ENCODE data around the gene RASGRP2.
"Not testable (repeated sequence)": the region's sequence is repeated elsewhere in the genome, so short reads cannot be mapped to it uniquely, and the experiment has no call there.

The RASGRP2 gene

GRCh38 chr11:64718084-64718779 lies 25.7 kb downstream of the RASGRP2 start:
- no peak for DNase-seq (ENCODE audit: low read depth)

GRCh38 chr11:64717268-64717578 lies 26.7 kb downstream of the RASGRP2 start:
- no peak for DNase-seq (ENCODE audit: low read depth)

- no peak for DNase-seq (ENCODE audit: low read depth)
These were observed 27.3 kb downstream of the RASGRP2 start for GRCh38 chr11:64716473-64717267.

- no peak for DNase-seq (ENCODE audit: low read depth)
These were observed 28.0 kb downstream of the RASGRP2 start for GRCh38 chr11:64715756-64716472.

GRCh38 chr11:64715110-64715509 lies 28.8 kb downstream of the RASGRP2 start:
- DNase-seq (ENCODE audit: low read depth) = no peak

- DNase-seq (ENCODE audit: low read depth) = no peak
These were observed 29.3 kb downstream of the RASGRP2 start for GRCh38 chr11:64714666-64715065.

- no peak for DNase-seq (ENCODE audit: low read depth)
These were observed 30.1 kb downstream of the RASGRP2 start for GRCh38 chr11:64713781-64714363.

- DNase-seq (ENCODE audit: low read depth) = no peak
These were observed 30.8 kb downstream of the RASGRP2 start for GRCh38 chr11:64713016-64713707.

- DNase-seq (ENCODE audit: low read depth) = no peak
These were observed 31.4 kb downstream of the RASGRP2 start for GRCh38 chr11:64712430-64713015.

GRCh38 chr11:64711956-64712362 lies 32.0 kb downstream of the RASGRP2 start:
- no peak for DNase-seq (ENCODE audit: low read depth)

- no peak for DNase-seq (ENCODE audit: low read depth)
These were observed 32.6 kb downstream of the RASGRP2 start for GRCh38 chr11:64711138-64711955.

- DNase-seq (ENCODE audit: low read depth) = no peak
These were observed 33.4 kb downstream of the RASGRP2 start for GRCh38 chr11:64710418-64711137.

- DNase-seq (ENCODE audit: low read depth) = no peak
These were observed 38.4 kb downstream of the RASGRP2 start for GRCh38 chr11:64705501-64705900.

- DNase-seq (ENCODE audit: low read depth) = no peak
These were observed 40.9 kb downstream of the RASGRP2 start for GRCh38 chr11:64703048-64703447.

GRCh38 chr11:64701956-64702355 lies 42.0 kb downstream of the RASGRP2 start:
- DNase-seq (ENCODE audit: low read depth) = not testable (repeated sequence)

GRCh38 chr11:64698427-64698826 lies 45.5 kb downstream of the RASGRP2 start:
- no peak for DNase-seq (ENCODE audit: low read depth)

GRCh38 chr11:64697663-64698375 lies 46.1 kb downstream of the RASGRP2 start:
- no peak for DNase-seq (ENCODE audit: low read depth)

- no peak for DNase-seq (ENCODE audit: low read depth)
These were observed 47.9 kb downstream of the RASGRP2 start for GRCh38 chr11:64696045-64696444.

GRCh38 chr11:64695548-64695947 lies 48.4 kb downstream of the RASGRP2 start:
- DNase-seq (ENCODE audit: low read depth) = no peak

Data from stimulated activated CD8-positive, alpha-beta memory T cell treated with anti-CD3 and anti-CD28 coated beads, Interleukin-7, amount 100 ng/mL, for 24 hours (primary cell).